HG03060 (cell line): ENCODE measurements around the gene CHST11.
"Not testable (repeated sequence)": the region's sequence is repeated elsewhere in the genome, so short reads cannot be mapped to it uniquely, and the experiment has no call there.

Experiments used
- ATAC-seq: cut with Tn5 transposase; IDR thresholded peaks from one replicate; pipeline ENCODE4 v1.9.1; 2021; ENCODE audit warnings: low read depth, moderate number of reproducible peaks; ENCODE audit not compliant: unreplicated experiment

Gene CHST11

GRCh38 chr12:104520242-104520900 is 63.6 kb downstream of the CHST11 start:
- peak; percentile 54 for ATAC-seq

GRCh38 chr12:104521731-104522130 is 65.0 kb downstream of the CHST11 start:
- ATAC-seq = no peak

GRCh38 chr12:104522985-104523722 is 66.4 kb downstream of the CHST11 start:
- no peak for ATAC-seq

GRCh38 chr12:104524034-104524832 is 67.5 kb downstream of the CHST11 start:
- no peak for ATAC-seq

GRCh38 chr12:104526320-104526719 is 69.6 kb downstream of the CHST11 start:
- no peak for ATAC-seq

- ATAC-seq = no peak
These were observed 70.0 kb downstream of the CHST11 start for GRCh38 chr12:104526751-104527150.

GRCh38 chr12:104527653-104528052 is 70.9 kb downstream of the CHST11 start:
- ATAC-seq = not testable (repeated sequence)

- ATAC-seq = no peak
These were observed 72.6 kb downstream of the CHST11 start for GRCh38 chr12:104529130-104529874.

- ATAC-seq = no peak
These were observed 75.9 kb downstream of the CHST11 start for GRCh38 chr12:104532636-104533035.

GRCh38 chr12:104533134-104533533 is 76.4 kb downstream of the CHST11 start:
- ATAC-seq = no peak

GRCh38 chr12:104534162-104534856 is 77.6 kb downstream of the CHST11 start:
- no peak for ATAC-seq

GRCh38 chr12:104534857-104535248 is 78.1 kb downstream of the CHST11 start:
- no peak for ATAC-seq

- no peak for ATAC-seq
These were observed 78.6 kb downstream of the CHST11 start for GRCh38 chr12:104535369-104535768.

- ATAC-seq = no peak
These were observed 80.1 kb downstream of the CHST11 start for GRCh38 chr12:104536841-104537240.

GRCh38 chr12:104538056-104538455 is 81.3 kb downstream of the CHST11 start:
- ATAC-seq = no peak

GRCh38 chr12:104538891-104539462 is 82.2 kb downstream of the CHST11 start:
- no peak for ATAC-seq

GRCh38 chr12:104544836-104545235 is 88.1 kb downstream of the CHST11 start:
- no peak for ATAC-seq

- ATAC-seq = no peak
These were observed 89.8 kb downstream of the CHST11 start for GRCh38 chr12:104546575-104546974.

- no peak for ATAC-seq
These were observed 90.5 kb downstream of the CHST11 start for GRCh38 chr12:104547235-104547634.
